Left renal pelvis (tissue), 4 donors: Measurements from ENCODE around the gene PCDHA13. TPM values are rescaled to one million over a fixed set of nuclear protein-coding genes. Genes with fewer than 3 reads are reported as not detected.

Experiments used
- polyA plus RNA-seq, 4 donors: library from polyadenylated mRNA; unstranded; fragments of 120-200 nt; gene quantifications; one replicate each; pipeline ENCODE4 v1.2.1, GENCODE V29; 2013; ENCODE audit not compliant: insufficient read length in 4 of 4

PCDHA13 gene
- polyA plus RNA-seq, 4 donors = 0.07 to 0.33 (median 0.09) TPM; not detected in 1

Other genes with a start within 250 kb of the PCDHA13 start
- gene CD14, start 248.9 kb upstream of the PCDHA13 start, polyA plus RNA-seq = 10 to 100 TPM in 2 of 4 donors, 1 to 10 TPM in 2; 9.1 to 52.7 (median 9.9) TPM
- 10 to 100 TPM; 10.2 to 23.4 (median 15.0) TPM for gene TMCO6, start 242.7 kb upstream of the PCDHA13 start, polyA plus RNA-seq
- gene NDUFA2, start 234.5 kb upstream of the PCDHA13 start, polyA plus RNA-seq = 10 to 100 TPM; 49.2 to 94.6 (median 74.6) TPM
- 100 to 1,000 TPM; 116 to 186 (median 162) TPM for gene IK, start 234.3 kb upstream of the PCDHA13 start, polyA plus RNA-seq
- gene WDR55, start 217.2 kb upstream of the PCDHA13 start, polyA plus RNA-seq = 10 to 100 TPM; 11.9 to 20.6 (median 14.4) TPM
- under 1 TPM in 3 of 4 donors, not detected in 1; 0.10 to 0.37 (median 0.24) TPM for gene DND1, start 208.5 kb upstream of the PCDHA13 start, polyA plus RNA-seq
- 10 to 100 TPM; 55.2 to 81.9 (median 67.2) TPM for gene HARS1, start 190.8 kb upstream of the PCDHA13 start, polyA plus RNA-seq
- gene HARS2, start 190.7 kb upstream of the PCDHA13 start, polyA plus RNA-seq = 10 to 100 TPM; 32.2 to 55.7 (median 45.6) TPM
- gene ZMAT2, start 181.7 kb upstream of the PCDHA13 start, polyA plus RNA-seq = 100 to 1,000 TPM in 2 of 4 donors, 10 to 100 TPM in 2; 89.2 to 147 (median 112) TPM
- under 1 TPM in 2 of 4 donors, not detected in 2; 0.03 to 0.06 TPM for gene PCDHA1, start 96.0 kb upstream of the PCDHA13 start, polyA plus RNA-seq
- gene PCDHA2, start 87.3 kb upstream of the PCDHA13 start, polyA plus RNA-seq = under 1 TPM; 0.19 to 0.61 (median 0.32) TPM
- under 1 TPM; 0.27 to 0.74 (median 0.35) TPM for gene PCDHA3, start 81.1 kb upstream of the PCDHA13 start, polyA plus RNA-seq
- gene PCDHA4, start 75.1 kb upstream of the PCDHA13 start, polyA plus RNA-seq = 1 to 10 TPM in 2 of 4 donors, under 1 TPM in 2; 0.37 to 1.5 (median 0.86) TPM
- gene PCDHA5, start 60.5 kb upstream of the PCDHA13 start, polyA plus RNA-seq = under 1 TPM in 2 of 4 donors, not detected in 2; 0.11 to 0.22 TPM
- gene PCDHA6, start 54.2 kb upstream of the PCDHA13 start, polyA plus RNA-seq = under 1 TPM; 0.26 to 0.79 (median 0.46) TPM
- under 1 TPM; 0.14 to 0.52 (median 0.33) TPM for gene PCDHA7, start 47.9 kb upstream of the PCDHA13 start, polyA plus RNA-seq
- gene PCDHA8, start 40.9 kb upstream of the PCDHA13 start, polyA plus RNA-seq = under 1 TPM in 3 of 4 donors, not detected in 1; 0.08 to 0.22 (median 0.11) TPM
- gene PCDHA9, start 33.7 kb upstream of the PCDHA13 start, polyA plus RNA-seq = under 1 TPM in 3 of 4 donors, not detected in 1; 0.03 to 0.12 (median 0.06) TPM
- gene PCDHA10, start 26.2 kb upstream of the PCDHA13 start, polyA plus RNA-seq = 1 to 10 TPM in 1 of 4 donors, under 1 TPM in 3; 0.10 to 1.4 (median 0.65) TPM
- gene PCDHA11, start 13.2 kb upstream of the PCDHA13 start, polyA plus RNA-seq = under 1 TPM; 0.17 to 0.38 (median 0.24) TPM
- gene PCDHA12, start 6.8 kb upstream of the PCDHA13 start, polyA plus RNA-seq = under 1 TPM; 0.04 to 0.82 (median 0.14) TPM
- gene PCDHAC1, start 44.2 kb downstream of the PCDHA13 start, polyA plus RNA-seq = under 1 TPM; 0.09 to 0.52 (median 0.11) TPM
- 1 to 10 TPM in 2 of 4 donors, under 1 TPM in 2; 0.62 to 1.6 (median 1.0) TPM for gene PCDHAC2, start 84.4 kb downstream of the PCDHA13 start, polyA plus RNA-seq
- gene PCDHB1, start 169.2 kb downstream of the PCDHA13 start, polyA plus RNA-seq = under 1 TPM; 0.04 to 0.15 (median 0.10) TPM
- 1 to 10 TPM; 3.5 to 7.9 (median 6.0) TPM for gene PCDHB2, start 212.5 kb downstream of the PCDHA13 start, polyA plus RNA-seq
- 1 to 10 TPM; 3.0 to 4.9 (median 3.5) TPM for gene PCDHB3, start 218.3 kb downstream of the PCDHA13 start, polyA plus RNA-seq
- gene PCDHB4, start 239.7 kb downstream of the PCDHA13 start, polyA plus RNA-seq = 1 to 10 TPM; 1.3 to 5.8 (median 2.2) TPM